ENCODE data around the gene FOXR2. TPM values are rescaled to one million over a fixed set of nuclear protein-coding genes. Genes with fewer than 3 reads are reported as not detected.
A peak's percentile ranks its signal among the peaks of the same experiment; 100 is the strongest.

The FOXR2 gene
- total RNA-seq, 1 experiment from 2014 or later: not detected

- ChIA-PET CTCF (no interaction called here), POLR2A (ENCODE audit: unreplicated experiment) (no interaction called here)
- no peak for ATAC-seq
- no peak for DNase-seq
- intact Hi-C loops (cut with micrococcal nuclease): no loop called here
- Histone ChIP-seq H3K4me3 (ENCODE audit: low read length) (no peak overlapping the region), H3K9me3 (ENCODE audit: low read length) (no peaks in the 10 kb centered on the region), H3K9me2 (replicated peaks; ENCODE audit: low read length) (no peaks in the 10 kb centered on the region), H3K9ac (ENCODE audit: low read length) (no peak overlapping the region), H3K79me2 (ENCODE audit: low read length) (no peaks in the 10 kb centered on the region), H3K27me3 (ENCODE audit: low read length) (no peaks in the 10 kb centered on the region), H3K36me3 (ENCODE audit: low read depth, low read length) (no peaks in the 10 kb centered on the region), H4K20me1 (ENCODE audit: low read length) (no peaks in the 10 kb centered on the region), H2AFZ (ENCODE audit: low read length) (no peak overlapping the region), H3K27ac (ENCODE audit: low read length) (no peak overlapping the region), H3K4me1 (ENCODE audit: insufficient read depth, low read length) (no peaks in the 10 kb centered on the region), H3F3A (ENCODE audit: low read length, unreplicated experiment) (no peaks in the 10 kb centered on the region), H3K4me2 (ENCODE audit: low read length) (no peak overlapping the region)
- BruUV-seq (replicated peaks): no TSS peak
- no peak for TF ChIP-seq CTCF (conservative IDR thresholded peaks at IDR 0.05; ENCODE audit: low read depth, low read length)
- TF ChIP-seq EZH2phosphoT487 (IDR thresholded peaks at IDR 0.05; ENCODE audit: borderline replicate concordance, low read length): no peak
- no peak for TF ChIP-seq EZH2 (IDR thresholded peaks at IDR 0.05; ENCODE audit: low read length, unreplicated experiment)
These were observed 15.7 kb downstream of the FOXR2 start for GRCh38 chrX:55638933-55639332.

GRCh38 chrX:55640854-55641253 is 17.7 kb downstream of the FOXR2 start:
- intact Hi-C loops (cut with micrococcal nuclease): no loop called here
- H4K20me1 ChIP-seq (ENCODE audit: low read length): no peaks in the 10 kb centered on the region
- DNase-seq (peak; percentile 1), ATAC-seq (no peak)
- H3K27me3 ChIP-seq (ENCODE audit: low read length): no peaks in the 10 kb centered on the region
- CTCF ChIA-PET: no interaction called here
- H3K36me3 ChIP-seq (ENCODE audit: low read depth, low read length): no peaks in the 10 kb centered on the region
- no peak overlapping the region for H3K4me3 ChIP-seq (ENCODE audit: low read length)
- no peaks in the 10 kb centered on the region for H3F3A ChIP-seq (ENCODE audit: low read length, unreplicated experiment)
- no peak overlapping the region for H3K4me2 ChIP-seq (ENCODE audit: low read length)
- H3K9me2 ChIP-seq (replicated peaks; ENCODE audit: low read length): no peaks in the 10 kb centered on the region
- TF ChIP-seq CTCF (conservative IDR thresholded peaks at IDR 0.05; ENCODE audit: low read depth, low read length) (no peak), EZH2phosphoT487 (IDR thresholded peaks at IDR 0.05; ENCODE audit: borderline replicate concordance, low read length) (no peak), EZH2 (IDR thresholded peaks at IDR 0.05; ENCODE audit: low read length, unreplicated experiment) (no peak)
- no peak overlapping the region for H2AFZ ChIP-seq (ENCODE audit: low read length)
- no peak overlapping the region for H3K27ac ChIP-seq (ENCODE audit: low read length)
- no peaks in the 10 kb centered on the region for H3K4me1 ChIP-seq (ENCODE audit: insufficient read depth, low read length)
- no peaks in the 10 kb centered on the region for H3K79me2 ChIP-seq (ENCODE audit: low read length)
- POLR2A ChIA-PET (ENCODE audit: unreplicated experiment): no interaction called here
- BruUV-seq (replicated peaks): no TSS peak
- no peak overlapping the region for H3K9ac ChIP-seq (ENCODE audit: low read length)
- H3K9me3 ChIP-seq (ENCODE audit: low read length): no peaks in the 10 kb centered on the region

- DNase-seq: no peak
- Histone ChIP-seq H3K27me3 (ENCODE audit: low read length) (no peaks in the 10 kb centered on the region), H3K4me2 (ENCODE audit: low read length) (no peak overlapping the region), H3K9ac (ENCODE audit: low read length) (no peak overlapping the region), H3K36me3 (ENCODE audit: low read depth, low read length) (no peaks in the 10 kb centered on the region), H3K9me2 (replicated peaks; ENCODE audit: low read length) (no peaks in the 10 kb centered on the region), H2AFZ (ENCODE audit: low read length) (no peak overlapping the region), H3K4me3 (ENCODE audit: low read length) (no peak overlapping the region), H3K27ac (ENCODE audit: low read length) (no peak overlapping the region), H3K79me2 (ENCODE audit: low read length) (no peaks in the 10 kb centered on the region), H3K9me3 (ENCODE audit: low read length) (no peaks in the 10 kb centered on the region), H4K20me1 (ENCODE audit: low read length) (no peaks in the 10 kb centered on the region), H3K4me1 (ENCODE audit: insufficient read depth, low read length) (no peaks in the 10 kb centered on the region), H3F3A (ENCODE audit: low read length, unreplicated experiment) (no peaks in the 10 kb centered on the region)
- BruUV-seq (replicated peaks): no TSS peak
- POLR2A ChIA-PET (ENCODE audit: unreplicated experiment): no interaction called here
- no peak for ATAC-seq
- no peak for TF ChIP-seq EZH2 (IDR thresholded peaks at IDR 0.05; ENCODE audit: low read length, unreplicated experiment)
- TF ChIP-seq EZH2phosphoT487 (IDR thresholded peaks at IDR 0.05; ENCODE audit: borderline replicate concordance, low read length): no peak
- TF ChIP-seq CTCF (conservative IDR thresholded peaks at IDR 0.05; ENCODE audit: low read depth, low read length): no peak
- CTCF ChIA-PET: no interaction called here
- intact Hi-C loops (cut with micrococcal nuclease): no loop called here
These were observed 25.2 kb downstream of the FOXR2 start for GRCh38 chrX:55648434-55648833.
